Parathyroid adenoma (tissue), 2 donors: ENCODE data around the gene UBE2E1.

ENCODE experiments used
- H2AFZ ChIP-seq: fragments of 300-600 bp; sonication (generic); one replicate; pipeline ENCODE4 v1.7.0; 2017; ENCODE audit warnings: antibody characterized with exemption, mild to moderate bottlenecking
- H3K27ac ChIP-seq: fragments of 300-600 bp; sonication (generic); one replicate; pipeline ENCODE4 v1.7.0; 2017
- H3K27me3 ChIP-seq: fragments of 300-600 bp; sonication (generic); one replicate; pipeline ENCODE4 v1.7.0; 2017; ENCODE audit warnings: low read length; ENCODE audit not compliant: control insufficient read depth, insufficient read depth
- H3K36me3 ChIP-seq: fragments of 300-600 bp; sonication (generic); one replicate; pipeline ENCODE4 v1.7.0; 2017; ENCODE audit warnings: low read length; ENCODE audit not compliant: control insufficient read depth, insufficient read depth
- H3K4me1 ChIP-seq: fragments of 300-600 bp; sonication (generic); one replicate; pipeline ENCODE4 v1.7.0; 2017; ENCODE audit warnings: control low read depth
- H3K4me2 ChIP-seq: fragments of 300-600 bp; sonication (generic); one replicate; pipeline ENCODE4 v1.7.0; 2017; ENCODE audit warnings: low read length
- H3K4me3 ChIP-seq: fragments of 300-600 bp; sonication (generic); one replicate; pipeline ENCODE4 v1.7.0; 2017; ENCODE audit warnings: low read depth, low read length
- H3K79me2 ChIP-seq: fragments of 300-600 bp; sonication (generic); one replicate; pipeline ENCODE4 v1.7.0; 2017; ENCODE audit warnings: control low read depth
- H3K9ac ChIP-seq: fragments of 300-600 bp; sonication (generic); one replicate; pipeline ENCODE4 v1.7.0; 2017; ENCODE audit warnings: mild to moderate bottlenecking
- H3K9me3 ChIP-seq: fragments of 300-600 bp; sonication (generic); one replicate; pipeline ENCODE4 v1.7.0; 2017; ENCODE audit warnings: low read length; ENCODE audit not compliant: control insufficient read depth
- TF ChIP-seq, protein P1 (sequence below): fragments of 300-600 bp; sonication (generic); IDR thresholded peaks from one replicate; pipeline ENCODE4 v1.7.0; 2017; ENCODE audit warnings: antibody characterized with exemption, mild to moderate bottlenecking
- donor health status: primary hyperparathyroidism.

UBE2E1 gene

DNA sequence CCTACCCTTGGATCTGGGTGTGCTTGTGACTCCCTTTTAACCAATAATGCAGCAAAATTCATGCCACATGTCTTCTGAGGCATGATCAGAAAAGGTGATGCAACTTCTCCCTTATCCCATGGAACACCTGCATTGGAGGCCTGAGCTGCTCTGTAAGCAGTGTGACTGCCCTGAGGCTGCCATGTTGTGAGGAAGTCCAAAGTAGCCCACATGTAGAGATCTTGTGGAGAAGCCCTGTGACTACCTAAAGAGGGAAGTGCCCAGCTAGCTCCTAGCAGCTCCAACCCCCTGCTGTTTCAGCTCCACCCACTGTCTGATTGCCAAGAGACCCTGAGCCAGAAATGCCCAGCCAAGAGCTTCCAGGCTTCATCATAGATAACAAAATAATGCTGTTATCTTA is 132.9 kb downstream of the UBE2E1 start:
- TF ChIP-seq, protein P1, sequence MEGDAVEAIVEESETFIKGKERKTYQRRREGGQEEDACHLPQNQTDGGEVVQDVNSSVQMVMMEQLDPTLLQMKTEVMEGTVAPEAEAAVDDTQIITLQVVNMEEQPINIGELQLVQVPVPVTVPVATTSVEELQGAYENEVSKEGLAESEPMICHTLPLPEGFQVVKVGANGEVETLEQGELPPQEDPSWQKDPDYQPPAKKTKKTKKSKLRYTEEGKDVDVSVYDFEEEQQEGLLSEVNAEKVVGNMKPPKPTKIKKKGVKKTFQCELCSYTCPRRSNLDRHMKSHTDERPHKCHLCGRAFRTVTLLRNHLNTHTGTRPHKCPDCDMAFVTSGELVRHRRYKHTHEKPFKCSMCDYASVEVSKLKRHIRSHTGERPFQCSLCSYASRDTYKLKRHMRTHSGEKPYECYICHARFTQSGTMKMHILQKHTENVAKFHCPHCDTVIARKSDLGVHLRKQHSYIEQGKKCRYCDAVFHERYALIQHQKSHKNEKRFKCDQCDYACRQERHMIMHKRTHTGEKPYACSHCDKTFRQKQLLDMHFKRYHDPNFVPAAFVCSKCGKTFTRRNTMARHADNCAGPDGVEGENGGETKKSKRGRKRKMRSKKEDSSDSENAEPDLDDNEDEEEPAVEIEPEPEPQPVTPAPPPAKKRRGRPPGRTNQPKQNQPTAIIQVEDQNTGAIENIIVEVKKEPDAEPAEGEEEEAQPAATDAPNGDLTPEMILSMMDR, result no peak
- Histone ChIP-seq H3K79me2 (no peaks in the 10 kb centered on the region), H3K4me1 (peaks cover 3% of the 10 kb centered on the region), H3K9me3 (no peaks in the 10 kb centered on the region), H3K9ac (no peak overlapping the region), H3K4me3 (no peak overlapping the region), H3K36me3 (no peaks in the 10 kb centered on the region), H2AFZ (no peak overlapping the region), H3K27ac (no peak overlapping the region), H3K27me3 (no peaks in the 10 kb centered on the region), H3K4me2 (no peak overlapping the region)

DNA sequence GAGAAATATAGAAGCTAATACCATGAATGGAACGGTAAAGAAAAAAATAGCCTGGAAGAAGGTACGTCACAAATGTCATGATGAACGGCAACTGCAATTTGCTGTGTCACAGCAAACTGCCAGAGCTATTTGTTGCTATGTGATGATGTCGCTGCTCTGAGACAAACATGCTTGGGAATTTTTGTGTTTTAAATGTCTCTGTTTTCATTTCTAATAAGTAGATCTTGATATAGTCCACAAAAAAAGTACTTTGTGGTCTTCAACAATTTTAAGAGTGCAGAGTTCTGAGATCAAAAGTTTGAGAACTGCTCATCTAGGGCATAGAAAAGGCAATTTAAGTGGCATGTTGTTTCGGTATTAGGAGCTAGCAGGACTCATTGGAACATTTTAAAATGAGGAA is 135.0 kb downstream of the UBE2E1 start:
- Histone ChIP-seq H3K4me3 (no peak overlapping the region), H3K79me2 (no peaks in the 10 kb centered on the region), H2AFZ (no peak overlapping the region), H3K4me2 (no peak overlapping the region), H3K9ac (no peak overlapping the region), H3K36me3 (no peaks in the 10 kb centered on the region), H3K4me1 (peaks cover 4% of the 10 kb centered on the region), H3K27ac (no peak overlapping the region), H3K9me3 (no peaks in the 10 kb centered on the region), H3K27me3 (no peaks in the 10 kb centered on the region)
- TF ChIP-seq, protein P1, result no peak
